Right ventricle myocardium inferior (tissue), 1 donor: ENCODE data around the gene SH3GL2. TPM values are rescaled to one million over a fixed set of nuclear protein-coding genes. Genes with fewer than 3 reads are reported as not detected.

Experiments used
- ATAC-seq: fragments of 200-7000 bp; cut with Tn5 transposase; one replicate; pipeline ENCODE4 v1.9.1; 2020; ENCODE audit warnings: mild to moderate bottlenecking, moderate library complexity
- DNase-seq: peaks from one replicate; pipeline ENCODE4 v3.0.0; 2021; ENCODE audit errors: missing footprints
- intact Hi-C: fragments of 100-400 bp; cut with DNase I; formaldehyde crosslinking; loops from one replicate; pipeline ENCODE4 v1.11.0; 2022
- total RNA-seq: library from RNA; stranded (reverse); fragmentation: NEBNext Ultra II Directional; extraction: Animal tissue kit (Norgen Biotek cat#: 25700); gene quantifications from one replicate; pipeline ENCODE4 v1.2.1, GENCODE V29; 2021
- donor health status: DM: no; HTN: yes; CAD: no; lungs with severe emphysema.

The SH3GL2 gene
- total RNA-seq, 1 donor from 2014 or later, result 0.51 TPM

DNA sequence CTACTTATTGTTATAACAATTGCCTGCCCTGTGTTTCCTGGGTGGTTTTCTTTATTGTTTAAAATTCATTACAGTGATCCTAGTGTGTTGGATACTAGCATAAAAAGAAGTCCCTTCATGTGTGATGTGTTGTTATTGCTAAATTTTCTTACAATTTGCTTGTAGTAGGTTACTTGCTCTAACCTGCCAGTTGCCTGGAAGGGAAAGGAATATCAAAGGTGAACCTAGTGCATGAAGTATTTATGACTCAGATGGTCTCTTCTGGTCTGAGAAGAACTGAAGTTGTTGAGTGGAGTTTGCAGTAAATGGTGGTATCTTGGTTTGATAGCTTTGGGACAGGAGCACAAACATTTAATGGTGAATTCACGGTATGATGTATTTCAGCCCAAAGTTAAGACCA, 58.0 kb downstream of the SH3GL2 start:
- no peak for DNase-seq
- ATAC-seq, result no peak
- intact Hi-C loops, result no loop called here

DNA sequence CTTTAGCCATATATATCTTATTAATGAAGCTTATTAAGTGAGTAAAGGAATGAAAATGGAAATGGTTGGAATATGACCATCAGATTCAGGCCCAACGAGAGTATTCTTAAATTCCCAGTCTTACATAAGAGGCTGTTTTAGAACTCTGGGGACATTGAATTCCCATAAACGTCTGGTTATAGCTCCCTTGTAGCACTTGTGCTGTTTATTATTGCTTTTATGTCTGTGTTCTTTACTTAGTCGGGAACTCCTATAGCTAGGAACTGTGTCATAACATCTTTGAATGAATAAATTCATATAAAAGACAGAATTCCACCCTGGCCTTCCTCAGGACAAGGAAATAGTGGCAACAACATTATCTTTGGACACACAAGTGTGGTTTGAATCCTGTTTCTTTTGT, 58.4 kb downstream of the SH3GL2 start:
- intact Hi-C loops, result no loop called here
- no peak for DNase-seq
- ATAC-seq, result no peak

DNA sequence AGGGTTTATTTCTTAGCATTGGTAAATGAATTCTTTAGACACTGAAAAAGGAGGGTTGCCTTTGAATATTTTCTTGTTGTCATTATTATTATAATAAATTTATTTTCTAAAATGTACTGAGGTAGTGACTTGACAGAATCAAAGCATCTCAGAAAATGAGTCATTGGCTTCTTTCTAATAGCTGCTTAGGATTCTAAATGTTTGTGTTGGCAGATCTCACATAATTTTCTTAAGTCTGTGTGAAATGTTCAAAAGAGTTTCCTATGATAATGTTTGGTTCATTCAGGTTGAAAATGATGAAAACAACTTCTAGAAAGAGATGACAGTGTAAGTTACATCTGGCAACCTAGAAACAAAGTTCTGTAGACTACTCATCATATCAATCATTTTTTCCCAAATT, 69.7 kb downstream of the SH3GL2 start:
- intact Hi-C loops, result no loop called here
- no peak for DNase-seq
- no peak for ATAC-seq

DNA sequence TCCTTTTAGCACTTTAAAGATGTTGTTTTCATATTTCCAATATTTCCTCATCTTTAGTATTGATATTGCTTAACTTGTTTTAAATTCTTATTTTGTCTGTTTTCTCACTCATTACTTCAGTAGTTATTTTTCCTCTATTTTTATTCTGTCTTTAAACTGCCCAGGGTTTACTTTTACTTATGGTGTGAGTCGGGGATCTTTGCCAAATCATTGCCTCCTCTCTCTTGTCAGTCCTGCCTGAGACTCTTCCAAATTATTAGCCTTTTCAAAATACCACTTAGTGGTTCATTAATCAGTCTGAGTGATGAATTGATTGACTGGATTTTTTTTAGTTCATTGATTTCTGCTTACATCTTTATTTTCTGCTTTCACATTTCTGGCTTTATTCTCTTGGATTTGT, 72.9 kb downstream of the SH3GL2 start:
- ATAC-seq, result no peak

DNA sequence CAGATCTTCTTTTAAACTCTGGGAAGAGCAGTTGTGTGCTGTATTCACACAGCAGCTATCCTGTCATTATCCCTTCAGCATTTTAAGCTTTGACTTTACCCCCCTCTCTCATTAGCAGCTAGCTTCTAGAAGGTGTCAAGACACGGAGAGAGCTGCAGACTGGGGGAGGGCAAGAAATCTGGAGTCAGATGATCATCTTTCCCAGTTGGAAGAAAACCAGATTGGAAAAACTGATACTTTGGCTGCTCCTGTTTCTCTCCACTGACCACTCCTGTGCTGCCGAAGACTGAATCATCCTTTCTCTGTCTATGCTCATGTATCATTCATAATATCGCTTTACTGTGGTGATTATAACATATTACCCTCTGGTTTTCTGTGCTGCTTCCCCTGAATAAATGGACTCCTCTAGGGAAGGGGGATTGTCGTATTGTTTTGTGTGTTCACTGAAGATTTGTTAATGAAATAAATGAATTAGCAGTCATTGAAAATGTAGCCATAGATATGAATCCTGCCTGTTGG, 75.1 kb downstream of the SH3GL2 start:
- intact Hi-C loops, result no loop called here
- DNase-seq, result no peak

More for the DNA sequence above, 72.9 kb downstream of the SH3GL2 start:
- intact Hi-C loops, result no loop called here
- DNase-seq, result no peak

DNA sequence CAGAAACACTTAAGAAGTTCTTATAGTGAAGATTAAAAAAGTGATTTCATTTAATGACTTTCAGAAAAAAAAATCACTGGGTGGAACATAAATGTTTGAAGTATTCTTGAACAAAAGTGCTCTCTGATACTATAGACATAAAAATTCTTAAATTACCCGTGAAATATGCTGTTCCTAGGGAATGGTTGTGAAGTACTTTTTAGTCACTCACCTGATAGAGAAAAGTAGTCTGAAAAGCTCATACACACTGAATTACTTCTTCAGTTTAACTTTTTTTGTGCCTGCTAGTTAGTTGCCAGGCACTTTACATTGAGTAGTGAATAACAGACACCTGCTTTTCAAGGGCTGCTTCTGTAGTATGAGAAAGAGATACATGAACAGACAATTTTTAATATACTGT, 78.0 kb downstream of the SH3GL2 start:
- ATAC-seq (no peak), DNase-seq (no peak)
- intact Hi-C loops, result no loop called here

More for the DNA sequence above, 75.1 kb downstream of the SH3GL2 start:
- no peak for ATAC-seq

DNA sequence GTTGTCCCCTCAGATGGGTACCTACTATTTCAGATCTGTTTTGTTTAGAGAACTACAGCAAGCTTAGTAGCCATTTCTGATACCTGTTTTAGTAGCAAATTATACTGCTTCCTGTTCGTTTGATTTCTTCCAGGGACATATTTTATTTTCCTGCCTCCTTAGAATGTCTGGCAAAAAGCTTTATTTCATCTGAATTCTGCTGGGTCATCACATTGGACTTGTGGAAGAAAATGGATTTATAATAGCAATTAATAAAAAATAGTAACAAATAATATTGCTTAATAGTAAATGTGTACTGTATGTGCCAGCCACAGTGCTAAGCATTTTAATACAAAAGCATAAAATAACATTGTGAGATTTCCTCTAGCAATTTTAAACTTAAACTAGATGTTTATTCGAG, 79.4 kb downstream of the SH3GL2 start:
- no peak for ATAC-seq
- DNase-seq, result no peak
- intact Hi-C loops, result no loop called here

DNA sequence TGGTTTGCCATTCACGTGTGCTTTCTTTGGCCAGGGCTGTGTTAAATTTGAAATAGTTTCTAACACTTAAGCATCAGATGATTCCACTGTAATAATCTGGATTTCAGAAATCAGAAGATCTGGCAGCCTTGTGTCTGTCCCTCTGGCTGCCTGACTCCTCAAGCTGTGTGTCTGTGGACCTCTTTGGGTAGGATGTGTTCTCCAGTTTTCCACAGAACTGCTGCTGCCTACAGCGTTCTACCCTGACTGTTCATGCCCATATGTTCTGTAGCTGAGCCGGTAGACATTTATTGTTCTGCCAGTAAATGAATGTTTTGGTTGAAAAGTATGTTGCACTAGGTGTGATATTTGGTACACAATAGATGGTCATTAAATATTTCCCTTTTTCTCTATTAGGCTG, 81.3 kb downstream of the SH3GL2 start:
- DNase-seq, result no peak
- no peak for ATAC-seq
- intact Hi-C loops, result no loop called here

DNA sequence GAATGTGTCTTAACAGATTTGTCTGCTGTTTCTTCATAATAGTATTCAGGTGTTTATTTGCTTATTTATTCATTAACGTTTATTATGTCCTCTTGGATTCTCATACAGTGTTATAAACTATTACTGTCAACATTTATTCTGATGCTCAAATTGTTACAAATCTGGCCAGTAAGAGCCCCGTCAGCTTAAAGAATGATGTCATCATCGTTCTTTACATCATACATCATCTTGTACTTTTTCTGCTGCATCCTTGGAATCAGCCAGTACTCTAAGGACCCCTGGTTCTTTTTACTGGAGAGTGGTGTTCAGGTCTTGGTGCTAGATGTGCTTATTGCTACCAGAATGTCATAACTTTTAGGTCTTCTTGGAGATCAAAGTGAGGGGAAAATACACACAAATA, 86.6 kb downstream of the SH3GL2 start:
- no peak for DNase-seq
- ATAC-seq, result no peak
- intact Hi-C loops, result no loop called here

DNA sequence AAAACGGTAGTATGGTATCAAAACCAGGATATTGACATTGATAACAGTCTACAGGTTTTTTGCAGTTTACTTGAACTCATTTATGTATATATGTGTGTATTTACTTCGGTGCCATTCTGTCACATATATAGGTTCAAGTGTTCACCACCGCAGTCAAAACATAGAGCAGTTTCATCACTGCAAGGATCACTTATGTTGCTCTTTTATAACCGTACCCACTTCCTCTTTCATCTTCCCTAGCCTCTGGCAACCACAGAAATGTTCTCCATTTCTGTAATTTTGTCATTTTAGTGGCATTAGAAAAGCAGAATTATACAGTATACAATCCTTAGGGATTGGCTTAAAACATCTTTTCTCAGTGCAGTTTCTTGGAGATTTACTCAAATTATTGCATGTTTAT, 90.3 kb downstream of the SH3GL2 start:
- no peak for DNase-seq
- no peak for ATAC-seq
- intact Hi-C loops, result no loop called here

DNA sequence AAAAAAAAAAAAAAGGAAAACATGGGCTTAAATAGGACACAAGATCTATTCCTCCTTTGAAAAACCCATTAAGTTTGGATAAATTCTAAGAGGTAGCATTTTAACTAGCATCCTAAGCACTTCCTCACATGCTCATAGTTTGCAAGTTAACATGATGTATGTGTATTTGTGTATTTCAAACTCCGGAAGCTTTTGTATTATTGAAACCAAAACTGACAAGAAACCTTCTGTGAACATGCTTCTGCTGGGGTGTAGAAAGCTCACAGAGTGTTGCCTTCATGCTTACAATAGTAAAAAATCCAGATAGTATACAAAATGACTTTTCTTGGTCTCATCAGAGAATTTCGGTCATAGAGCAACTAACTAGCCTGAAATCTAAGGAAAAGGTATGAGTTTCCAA, 103.8 kb downstream of the SH3GL2 start:
- ATAC-seq (no peak), DNase-seq (no peak)
- intact Hi-C loops, result no loop called here

DNA sequence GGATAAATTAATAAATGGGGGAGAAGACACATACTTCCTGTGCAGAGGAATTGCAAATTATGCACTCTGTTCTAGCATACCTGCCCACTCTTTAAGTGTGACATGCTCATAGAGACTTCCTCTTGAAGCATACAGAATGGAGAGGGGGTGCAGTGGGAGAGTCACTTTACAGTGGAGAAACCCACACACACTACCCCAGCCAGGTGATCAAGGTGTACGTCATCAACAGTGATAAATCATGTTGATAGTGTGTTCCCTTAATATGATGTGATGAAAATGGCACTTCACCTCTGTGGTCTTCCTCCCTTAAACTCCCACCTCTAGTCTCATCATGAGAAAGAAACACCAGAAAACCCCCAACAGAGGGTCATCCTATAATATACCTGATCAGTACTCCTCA, 110.0 kb downstream of the SH3GL2 start:
- ATAC-seq (no peak), DNase-seq (no peak)
- intact Hi-C loops, result no loop called here

DNA sequence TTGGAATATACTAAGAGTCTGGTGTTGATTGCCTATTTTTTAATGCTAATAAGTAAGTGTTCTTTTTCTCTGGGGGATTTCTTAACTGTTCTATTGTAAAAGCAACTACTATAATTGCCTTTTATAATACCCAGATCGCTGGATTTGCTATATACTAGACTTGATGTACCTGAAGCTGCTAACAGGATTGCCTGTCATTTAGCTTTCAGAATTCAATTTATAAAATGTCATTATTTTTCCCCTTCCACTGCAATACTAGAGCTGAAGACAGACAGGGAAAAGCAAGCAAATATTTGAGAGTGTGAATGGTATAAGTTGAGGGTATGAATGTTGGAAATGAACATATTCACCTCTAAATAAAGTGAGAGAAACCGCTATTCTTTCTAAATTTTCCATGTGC, 115.5 kb downstream of the SH3GL2 start:
- no peak for ATAC-seq
- intact Hi-C loops, result no loop called here
- no peak for DNase-seq

DNA sequence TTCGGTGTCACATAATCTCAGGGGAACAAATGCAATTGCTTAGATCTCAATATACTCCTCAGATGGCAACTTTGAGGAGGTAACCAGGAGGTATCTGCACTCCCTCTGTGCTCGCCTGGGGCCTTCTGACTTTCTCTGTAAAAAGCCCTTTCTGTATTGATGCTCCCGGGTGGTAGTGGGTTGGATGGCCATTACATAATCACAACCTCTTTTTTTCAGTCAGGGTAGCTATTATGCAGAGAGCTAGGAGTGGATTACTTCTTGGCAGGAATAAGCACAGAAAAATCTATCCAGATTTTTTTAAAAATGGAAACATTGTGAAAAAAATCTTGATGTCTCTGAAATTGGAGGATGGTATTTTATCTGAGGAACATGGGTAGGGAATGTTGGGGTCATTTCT, 116.6 kb downstream of the SH3GL2 start:
- no peak for ATAC-seq
- intact Hi-C loops, result no loop called here
- DNase-seq, result no peak

DNA sequence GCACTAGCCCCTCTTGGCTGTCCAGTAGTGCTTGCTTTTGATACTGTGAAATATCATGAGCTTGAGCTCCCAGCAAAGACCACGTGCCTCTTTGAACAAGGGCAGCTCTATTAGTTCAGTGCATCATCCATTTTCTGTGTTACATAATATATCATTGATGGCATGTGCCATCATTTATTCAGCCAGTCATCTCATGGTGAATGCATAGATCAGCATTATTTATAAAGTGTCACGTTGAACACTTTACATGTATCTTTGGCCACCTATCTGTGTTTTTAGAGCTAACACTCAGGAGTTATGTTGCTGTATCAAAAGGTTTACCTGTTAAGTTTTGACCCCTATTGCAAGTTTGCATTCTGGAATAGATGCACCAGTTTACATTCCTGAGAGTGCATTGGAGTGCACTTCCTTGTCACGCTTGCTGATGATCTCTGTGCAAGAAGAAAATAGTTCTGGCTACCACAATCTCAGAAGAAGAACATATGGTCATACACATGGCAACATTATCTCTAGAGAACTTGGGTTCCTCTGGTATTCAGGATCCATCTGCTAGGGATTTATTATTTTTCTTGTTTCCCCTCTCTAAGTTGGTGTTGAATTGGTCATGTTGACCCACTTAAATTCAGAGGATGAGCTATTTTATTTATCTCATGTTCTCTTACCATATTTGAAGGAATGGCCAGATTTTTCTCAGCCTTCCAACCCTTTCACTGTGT, 120.9 kb downstream of the SH3GL2 start:
- DNase-seq (no peak), ATAC-seq (no peak)
- intact Hi-C loops, result no loop called here

DNA sequence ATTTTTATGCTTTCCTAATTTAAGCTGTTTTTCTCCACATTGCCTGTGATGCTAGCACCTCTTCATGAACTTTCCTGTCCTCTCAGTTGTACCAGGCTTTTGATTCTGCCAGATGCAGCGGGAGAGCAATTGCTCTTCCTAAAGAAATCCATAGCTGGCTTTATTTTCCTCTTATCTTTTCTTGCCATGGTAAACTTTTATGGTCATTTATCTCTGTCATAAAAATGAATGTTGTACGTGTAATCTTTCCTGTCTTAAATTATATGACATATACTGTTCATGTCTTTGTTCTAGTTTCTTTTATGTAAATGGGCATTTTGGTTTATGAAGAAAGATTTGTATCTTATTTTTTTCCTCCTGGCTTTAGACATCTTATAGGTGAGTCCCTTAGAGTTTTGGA, 127.5 kb downstream of the SH3GL2 start:
- ATAC-seq, result no peak
- intact Hi-C loops, result no loop called here
- DNase-seq, result no peak

DNA sequence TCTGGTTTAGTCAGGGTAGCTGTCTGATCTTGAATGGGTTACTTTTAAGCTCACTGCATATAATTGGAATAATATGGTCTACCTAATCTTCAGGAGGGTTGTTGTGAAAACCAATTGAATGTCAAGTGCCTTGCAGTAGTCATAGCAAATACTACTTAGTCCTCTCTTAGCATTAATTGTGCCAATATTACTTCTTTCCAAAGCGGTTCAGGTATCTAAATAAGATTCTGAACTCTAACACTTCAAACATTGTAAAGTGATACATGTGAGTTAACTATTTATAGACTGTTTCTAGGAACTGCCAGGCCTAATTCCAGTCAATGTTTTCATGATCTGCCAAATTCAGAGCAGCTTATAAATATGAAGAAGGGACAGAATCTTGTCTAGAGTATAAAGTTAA, 140.2 kb downstream of the SH3GL2 start:
- DNase-seq, result no peak
- no peak for ATAC-seq
- intact Hi-C loops, result no loop called here

DNA sequence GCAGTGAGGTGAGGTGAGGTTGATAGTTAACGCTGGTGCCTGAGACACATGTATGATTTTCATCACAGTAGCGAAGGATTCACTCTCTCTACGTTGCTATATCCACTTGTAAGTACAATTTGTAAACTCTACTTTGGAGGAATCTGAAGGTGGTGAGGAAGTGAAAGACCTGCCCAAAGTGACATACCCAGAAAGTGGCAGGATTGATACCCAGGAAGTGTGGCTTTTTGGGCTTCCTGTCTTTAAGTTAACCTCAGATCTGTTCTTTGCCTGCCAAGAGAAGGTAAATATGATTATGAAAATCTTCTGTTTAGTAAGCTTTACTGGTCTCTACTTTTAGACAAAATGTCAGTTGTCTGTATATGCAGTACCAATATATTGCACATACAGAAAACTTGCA, 143.1 kb downstream of the SH3GL2 start:
- ATAC-seq (no peak), DNase-seq (no peak)
- intact Hi-C loops, result no loop called here

DNA sequence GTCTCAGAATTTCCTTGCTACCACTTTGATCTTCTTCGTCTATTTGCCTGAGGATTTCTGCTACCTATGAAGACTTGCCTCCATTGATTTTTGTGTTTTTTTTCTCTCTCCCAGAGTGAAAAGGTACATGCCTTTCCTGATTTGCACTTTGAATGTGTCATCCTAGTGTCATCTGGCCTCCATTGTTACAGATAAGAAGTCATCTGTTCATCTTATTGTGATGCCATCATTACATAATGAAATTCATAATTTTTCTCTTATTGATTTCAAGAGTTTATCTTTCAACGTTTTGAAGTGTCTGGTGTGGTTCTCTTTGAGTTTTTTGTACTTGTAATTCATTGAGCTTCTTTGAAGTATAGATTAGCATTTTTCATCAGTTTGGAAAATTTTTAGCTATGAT, 144.8 kb downstream of the SH3GL2 start:
- DNase-seq, result no peak
- no peak for ATAC-seq
- intact Hi-C loops, result no loop called here

DNA sequence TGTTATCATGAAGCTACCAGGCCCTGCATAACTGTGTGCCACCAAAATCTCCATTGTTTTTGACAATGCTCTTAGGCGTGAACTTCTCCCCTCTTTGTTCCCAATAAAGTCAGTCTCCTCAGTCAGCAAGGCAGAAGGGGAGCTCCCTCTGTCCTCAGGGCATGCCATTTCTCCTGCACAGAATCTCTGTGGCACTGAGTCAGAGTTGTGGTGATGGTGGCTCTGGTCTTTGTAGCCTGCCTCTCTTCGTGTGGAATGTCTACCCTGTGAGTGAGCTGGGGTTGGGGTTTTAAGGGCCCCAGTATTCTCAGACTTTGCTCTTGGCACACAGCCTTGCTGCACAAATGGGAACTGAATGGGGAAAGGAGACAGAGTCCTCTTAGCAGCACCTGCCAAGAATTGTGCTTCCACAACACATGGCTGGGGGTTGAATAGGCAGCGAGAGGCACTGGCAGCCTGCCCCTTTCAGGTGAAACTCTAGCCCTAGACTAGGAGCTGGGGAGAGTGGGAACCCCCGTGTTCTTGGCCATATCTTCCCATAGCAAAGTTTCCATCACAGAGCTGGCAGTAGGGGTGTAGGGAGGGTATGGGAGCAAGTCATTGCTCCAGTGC, 146.6 kb downstream of the SH3GL2 start:
- ATAC-seq (no peak), DNase-seq (no peak)
- intact Hi-C loops, result no loop called here

DNA sequence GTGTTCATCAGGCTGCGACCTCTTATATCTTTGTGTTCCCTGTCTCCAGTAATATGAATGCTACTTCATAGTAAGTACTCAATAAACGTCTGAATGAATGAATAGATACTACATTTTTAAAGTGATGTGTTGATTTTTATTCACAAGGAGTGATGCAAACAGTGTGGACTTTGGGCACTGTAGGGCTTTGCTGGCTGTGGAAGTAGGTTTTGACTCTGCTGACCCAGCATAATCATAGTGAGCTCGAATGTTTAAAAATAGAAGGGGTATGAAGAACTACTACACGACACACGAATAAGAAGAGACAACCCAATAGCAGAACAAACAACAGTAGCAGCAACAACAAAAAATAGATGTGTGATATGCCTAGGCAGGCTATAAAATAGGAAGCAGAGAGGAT, 147.4 kb downstream of the SH3GL2 start:
- no peak for ATAC-seq
- DNase-seq, result no peak
- intact Hi-C loops, result no loop called here
